Gastroesophageal sphincter (tissue), 3 donors: ENCODE measurements around the gene DCLK3.

Source experiments
- CTCF ChIP-seq, 4 experiments: fragments of 200-600 bp in 2 of 4; fragments of 450-650 bp in 2 of 4; sonication (generic) in 1 of 4; IDR thresholded peaks; one replicate each; pipeline ENCODE4 v1.5.1; 2017 to 2019; ENCODE audit warnings: antibody characterized with exemption in 4 of 4, mild to moderate bottlenecking in 2 of 4, moderate library complexity in 2 of 4
- EP300 ChIP-seq: sonication (generic); formaldehyde crosslinking; IDR thresholded peaks from one replicate; pipeline ENCODE4 v1.6.1; 2017; ENCODE audit warnings: antibody characterized with exemption, mild to moderate bottlenecking

DNA sequence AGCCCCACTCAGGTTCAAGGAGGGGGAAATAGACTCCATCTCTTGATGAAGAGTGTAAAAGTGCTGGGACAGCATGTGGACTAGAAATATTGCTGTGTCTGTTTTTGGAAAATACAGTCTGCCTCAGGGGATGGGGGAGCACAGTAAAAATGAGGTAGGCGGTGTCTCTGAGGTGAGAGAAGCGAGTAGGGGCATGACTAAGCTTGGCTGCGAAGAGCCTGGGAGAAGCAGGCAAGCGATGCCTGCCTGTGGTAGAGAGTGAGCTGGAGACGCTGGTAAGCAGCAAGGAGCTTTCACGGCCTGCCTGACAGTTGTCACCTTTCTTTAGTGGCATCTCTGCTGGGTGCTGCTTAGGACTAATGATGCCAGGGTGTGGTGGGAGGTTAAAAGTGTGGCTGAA is 49.0 kb upstream of the DCLK3 start:
- TF ChIP-seq CTCF (IDR thresholded peaks at IDR 0.05) (no peak), EP300 (no peak)
